K562 (cell line): ENCODE measurements around the gene NFYC. TPM values are rescaled to one million over a fixed set of nuclear protein-coding genes. Genes with fewer than 3 reads are reported as not detected.

Experiments
- CBFA2T2 ChIP-seq: fragments of 450-650 bp; conservative IDR thresholded peaks from 2 replicates; pipeline ENCODE4 v1.6.1; 2017; ENCODE audit warnings: mild to moderate bottlenecking
- CTBP1 ChIP-seq: fragments of 450-650 bp; IDR thresholded peaks from 2 replicates; pipeline ENCODE4 v1.6.1; 2016; ENCODE audit warnings: borderline replicate concordance
- FOXA3 ChIP-seq, 2 experiments: fragments of 450-650 bp in 1 of 2; sonication (generic) in 1 of 2; formaldehyde crosslinking; IDR thresholded peaks in 1 of 2; conservative IDR thresholded peaks in 1 of 2; 2 replicates each; pipeline versions ENCODE4 v1.4.0 to v1.8.0; 2020 to 2022; ENCODE audit warnings: mild to moderate bottlenecking in 2 of 2, missing genetic modification reagents in 1 of 2
- LARP7 ChIP-seq: fragments of 450-650 bp; IDR thresholded peaks from 2 replicates; pipeline ENCODE4 v1.6.1; 2016
- MTA2 ChIP-seq: fragments of 450-650 bp; IDR thresholded peaks from 2 replicates; pipeline ENCODE4 v1.6.1; 2016; ENCODE audit warnings: low read depth
- PHB ChIP-seq: fragments of 250-450 bp; sonication (Bioruptor Pico); IDR thresholded peaks from 2 replicates; pipeline ENCODE4 v1.5.0; 2021
- ZNF551 ChIP-seq: fragments of 250-450 bp; sonication (Bioruptor Pico); IDR thresholded peaks from 2 replicates; pipeline ENCODE4 v1.5.0; 2021; ENCODE audit warnings: mild to moderate bottlenecking, moderate library complexity
- polyA plus RNA-seq, 8 experiments: library from polyadenylated mRNA; depleted of rRNA in 4 of 8; stranded (reverse) in 5 of 8; unstranded in 3 of 8; fragments of >200 nt; fragmentation: Nextera tagmentation in 2 of 8; fragmentation: Illumina TruSeq in 1 of 8; extraction: Ambion mirVana in 2 of 8; extraction: Trizol in 1 of 8; gene quantifications; 2 replicates each; pipeline versions ENCODE4 v1.2.1 to v1.2.3, GENCODE V29; 2011 to 2014; ENCODE audit warnings: inconsistent platforms in 1 of 8, missing spikeins in 1 of 8
- total RNA-seq, 7 experiments: library from RNA; depleted of rRNA in 6 of 7; stranded (reverse); fragments of >200 nt in 6 of 7; fragmentation: Illumina TruSeq in 2 of 7; extraction: Trizol in 2 of 7; gene quantifications; 2 replicates each; pipeline versions ENCODE4 v1.2.1 to v1.2.3, GENCODE V29; 2011 to 2021; ENCODE audit warnings: low replicate concordance in 1 of 7
- TF ChIP-seq, protein P1 (sequence below), 2 experiments: fragments of 450-650 bp; IDR thresholded peaks; 2 replicates each; pipeline ENCODE4 v1.6.1; 2016; ENCODE audit warnings: mild to moderate bottlenecking in 2 of 2, borderline replicate concordance in 1 of 2, low read depth in 1 of 2, moderate library complexity in 1 of 2
- TF ChIP-seq, protein P2 (sequence below): fragments of 250-450 bp; sonication (Bioruptor Pico); IDR thresholded peaks from 2 replicates; pipeline ENCODE4 v1.8.0; 2021; ENCODE audit warnings: mild to moderate bottlenecking, moderate library complexity

NFYC gene
- total and polyA plus RNA-seq, 9 of the 15 experiments (the other 6 are each of a cell fraction or from before 2014, with no cell fraction given): 4.8 to 59.8 (median 41.1) TPM

DNA sequence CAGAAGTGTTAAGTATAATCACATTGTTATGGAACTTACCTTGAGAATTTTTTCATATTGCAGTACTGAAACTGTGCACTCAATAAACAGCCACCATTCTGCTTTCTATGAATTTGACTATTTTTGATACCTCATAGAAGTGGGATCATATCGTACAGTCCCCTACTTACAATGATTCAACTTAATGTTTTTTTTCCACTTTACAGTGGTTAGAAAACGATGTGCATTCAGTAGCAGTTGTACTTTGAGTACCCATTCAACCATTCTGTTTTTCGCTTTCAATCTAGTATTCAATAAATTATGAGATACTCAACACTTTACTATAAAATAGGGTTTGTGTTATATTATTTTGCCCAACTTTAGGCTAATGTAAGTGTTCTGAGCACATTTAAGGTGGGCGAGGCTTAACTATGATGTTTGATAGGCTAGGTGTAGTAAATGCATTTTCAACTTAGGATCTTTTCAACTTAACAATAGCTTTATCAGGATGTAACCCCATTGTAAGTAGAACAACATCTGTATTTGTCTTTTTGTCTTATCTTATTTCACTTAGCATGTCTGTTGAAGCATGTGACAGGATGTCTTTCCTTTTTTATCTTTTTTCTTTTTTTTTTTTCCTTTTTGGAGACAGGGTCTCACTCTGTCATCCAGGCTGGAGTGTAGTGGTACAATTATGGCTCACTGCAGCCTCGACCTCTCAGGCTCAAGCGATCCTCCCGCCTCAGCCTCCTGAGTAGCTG, 49.7 kb downstream of the NFYC start (continued):
- TF ChIP-seq, protein P1, sequence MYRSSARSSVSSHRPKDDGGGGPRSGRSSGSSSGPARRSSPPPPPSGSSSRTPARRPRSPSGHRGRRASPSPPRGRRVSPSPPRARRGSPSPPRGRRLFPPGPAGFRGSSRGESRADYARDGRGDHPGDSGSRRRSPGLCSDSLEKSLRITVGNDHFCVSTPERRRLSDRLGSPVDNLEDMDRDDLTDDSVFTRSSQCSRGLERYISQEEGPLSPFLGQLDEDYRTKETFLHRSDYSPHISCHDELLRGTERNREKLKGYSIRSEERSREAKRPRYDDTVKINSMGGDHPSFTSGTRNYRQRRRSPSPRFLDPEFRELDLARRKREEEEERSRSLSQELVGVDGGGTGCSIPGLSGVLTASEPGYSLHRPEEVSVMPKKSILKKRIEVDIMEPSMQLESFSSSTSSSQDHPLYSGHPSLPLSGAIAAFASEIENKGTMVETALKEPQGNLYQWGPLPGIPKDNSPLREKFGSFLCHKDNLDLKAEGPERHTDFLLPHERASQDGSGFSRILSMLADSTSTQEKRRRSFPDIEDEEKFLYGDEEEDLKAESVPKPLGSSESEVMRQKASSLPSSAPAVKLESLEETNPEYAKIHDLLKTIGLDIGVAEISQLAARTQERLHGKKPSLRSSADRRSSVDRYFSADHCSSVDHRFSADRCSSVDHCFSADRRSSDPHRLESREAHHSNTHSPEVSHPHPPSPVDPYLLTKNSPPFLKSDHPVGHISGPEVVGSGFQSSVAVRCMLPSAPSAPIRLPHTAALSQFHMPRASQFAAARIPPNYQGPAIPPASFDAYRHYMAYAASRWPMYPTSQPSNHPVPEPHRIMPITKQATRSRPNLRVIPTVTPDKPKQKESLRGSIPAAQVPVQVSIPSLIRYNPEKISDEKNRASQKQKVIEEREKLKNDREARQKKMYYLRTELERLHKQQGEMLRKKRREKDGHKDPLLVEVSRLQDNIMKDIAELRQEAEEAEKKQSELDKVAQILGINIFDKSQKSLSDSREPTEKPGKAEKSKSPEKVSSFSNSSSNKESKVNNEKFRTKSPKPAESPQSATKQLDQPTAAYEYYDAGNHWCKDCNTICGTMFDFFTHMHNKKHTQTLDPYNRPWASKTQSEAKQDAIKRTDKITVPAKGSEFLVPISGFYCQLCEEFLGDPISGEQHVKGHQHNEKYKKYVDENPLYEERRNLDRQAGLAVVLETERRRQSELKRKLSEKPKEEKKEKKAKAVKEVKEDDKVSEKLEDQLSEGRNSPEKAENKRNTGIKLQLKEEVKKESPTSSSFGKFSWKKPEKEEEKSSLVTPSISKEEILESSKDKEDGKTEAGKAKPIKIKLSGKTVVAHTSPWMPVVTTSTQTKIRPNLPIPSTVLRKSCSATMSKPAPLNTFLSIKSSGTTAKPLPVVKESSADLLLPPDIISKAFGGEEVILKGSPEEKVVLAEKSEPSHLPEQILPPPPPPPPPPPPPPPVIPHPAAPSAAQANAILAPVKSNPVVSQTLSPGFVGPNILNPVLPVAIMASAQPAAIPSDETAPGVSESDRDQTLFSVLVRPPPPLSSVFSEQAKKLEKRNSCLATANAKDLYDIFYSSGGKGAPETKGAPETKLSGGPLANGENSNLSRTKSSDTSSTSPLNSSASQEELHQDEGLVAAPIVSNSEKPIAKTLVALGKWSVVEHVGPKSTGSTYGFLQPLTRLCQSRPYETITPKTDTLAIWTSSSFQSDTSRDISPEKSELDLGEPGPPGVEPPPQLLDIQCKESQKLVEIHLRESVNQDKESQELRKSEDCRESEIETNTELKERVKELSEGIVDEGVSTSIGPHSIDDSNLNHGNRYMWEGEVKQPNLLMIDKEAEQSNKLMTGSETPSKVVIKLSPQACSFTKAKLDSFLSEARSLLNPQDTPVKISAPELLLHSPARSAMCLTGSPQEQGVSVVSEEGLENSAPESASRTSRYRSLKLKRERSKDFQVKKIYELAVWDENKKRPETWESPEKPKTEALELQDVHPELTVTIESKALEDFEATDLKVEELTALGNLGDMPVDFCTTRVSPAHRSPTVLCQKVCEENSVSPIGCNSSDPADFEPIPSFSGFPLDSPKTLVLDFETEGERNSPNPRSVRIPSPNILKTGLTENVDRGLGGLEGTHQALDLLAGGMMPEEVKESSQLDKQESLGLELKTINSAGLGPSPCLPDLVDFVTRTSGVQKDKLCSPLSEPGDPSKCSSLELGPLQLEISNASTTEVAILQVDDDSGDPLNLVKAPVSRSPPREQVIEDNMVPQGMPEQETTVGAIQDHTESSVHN (IDR thresholded peaks at IDR 0.05; ENCODE audit: borderline replicate concordance in 1 of 2, low read depth in 1 of 2): no peak
- TF ChIP-seq, protein P2, sequence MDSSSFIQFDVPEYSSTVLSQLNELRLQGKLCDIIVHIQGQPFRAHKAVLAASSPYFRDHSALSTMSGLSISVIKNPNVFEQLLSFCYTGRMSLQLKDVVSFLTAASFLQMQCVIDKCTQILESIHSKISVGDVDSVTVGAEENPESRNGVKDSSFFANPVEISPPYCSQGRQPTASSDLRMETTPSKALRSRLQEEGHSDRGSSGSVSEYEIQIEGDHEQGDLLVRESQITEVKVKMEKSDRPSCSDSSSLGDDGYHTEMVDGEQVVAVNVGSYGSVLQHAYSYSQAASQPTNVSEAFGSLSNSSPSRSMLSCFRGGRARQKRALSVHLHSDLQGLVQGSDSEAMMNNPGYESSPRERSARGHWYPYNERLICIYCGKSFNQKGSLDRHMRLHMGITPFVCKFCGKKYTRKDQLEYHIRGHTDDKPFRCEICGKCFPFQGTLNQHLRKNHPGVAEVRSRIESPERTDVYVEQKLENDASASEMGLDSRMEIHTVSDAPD: no peak
- TF ChIP-seq CBFA2T2: peak; percentile 35
- TF ChIP-seq MTA2: no peak
- TF ChIP-seq ZNF551 (CRISPR knock-in tag): no peak
- no peak for TF ChIP-seq LARP7
- peak in 1 of 2 experiments; percentile 61; a peak in 2 of 4 replicates for TF ChIP-seq FOXA3 (CRISPR knock-in tag; conservative IDR thresholded peaks at IDR 0.05 in 1 of 2, IDR thresholded peaks at IDR 0.05 in 1 of 2)
- no peak for TF ChIP-seq PHB (CRISPR knock-in tag)
- TF ChIP-seq CTBP1: no peak
